Effector memory CD8-positive, alpha-beta T cell (primary cell): ENCODE measurements around the gene C11orf98.
"Not testable (repeated sequence)": the region's sequence is repeated elsewhere in the genome, so short reads cannot be mapped to it uniquely, and the experiment has no call there.

Experiments used
- ATAC-seq: fragments of 150-1000 bp; cut with Tn5 transposase; replicated peaks from 2 replicates; pipeline ENCODE4 v1.10.0; 2021; ENCODE audit warnings: mild to moderate bottlenecking, moderate library complexity
- DNase-seq, 3 experiments: peaks; one replicate each; pipeline ENCODE4 v3.0.0; 2021
- H3K27ac Mint-ChIP-seq, 2 donors: one replicate each; pipeline ENCODE4 v1.8.0; 2022; ENCODE audit warnings: mild to moderate bottlenecking in 2 of 2, mixed read lengths in 2 of 2, moderate library complexity in 2 of 2
- H3K27me3 Mint-ChIP-seq, 2 donors: one replicate each; pipeline ENCODE4 v1.8.0; 2022; ENCODE audit warnings: mixed read lengths in 2 of 2
- H3K36me3 Mint-ChIP-seq: one replicate; pipeline ENCODE4 v1.8.0; 2022; ENCODE audit warnings: mild to moderate bottlenecking, moderate library complexity, mixed read lengths; ENCODE audit not compliant: insufficient read depth
- H3K4me1 Mint-ChIP-seq, 2 donors: one replicate each; pipeline ENCODE4 v1.8.0; 2022; ENCODE audit warnings: low read depth in 2 of 2, mixed read lengths in 2 of 2
- H3K4me3 Mint-ChIP-seq, 2 donors: one replicate each; pipeline ENCODE4 v1.8.0; 2022; ENCODE audit warnings: mild to moderate bottlenecking in 2 of 2, mixed read lengths in 2 of 2, moderate library complexity in 2 of 2
- H3K9me3 Mint-ChIP-seq, 2 donors: one replicate each; pipeline ENCODE4 v1.8.0; 2022; ENCODE audit warnings: mixed read lengths in 2 of 2

The C11orf98 gene

DNA sequence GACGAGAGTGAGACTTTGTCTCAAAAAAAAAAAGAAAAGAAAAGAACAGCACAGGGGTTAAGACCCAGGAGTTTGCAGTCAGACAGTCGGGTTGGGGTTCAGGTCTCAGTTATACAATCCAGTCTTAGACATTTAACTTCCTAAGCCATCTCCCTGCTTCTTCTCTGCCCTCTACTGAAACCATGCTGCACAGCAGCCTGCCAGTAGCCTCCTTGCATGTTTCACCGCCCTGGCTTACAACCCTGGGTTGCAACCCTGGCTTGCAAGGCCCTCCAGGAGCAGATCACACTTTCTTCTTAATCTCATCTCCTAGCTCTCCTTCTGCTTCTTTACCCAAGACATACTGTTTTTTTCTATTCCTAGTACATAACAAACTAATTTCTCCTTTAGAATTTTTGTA, 37.3 kb downstream of the C11orf98 start:
- DNase-seq (no peak), ATAC-seq (no peak)
- Mint-ChIP-seq H3K27ac (no peak overlapping the region), H3K9me3 (no peaks in the 10 kb centered on the region), H3K27me3 (no peaks in the 10 kb centered on the region), H3K36me3 (peaks cover 59% of the 10 kb centered on the region), H3K4me3 (no peak overlapping the region), H3K4me1 (no peaks in the 10 kb centered on the region)

DNA sequence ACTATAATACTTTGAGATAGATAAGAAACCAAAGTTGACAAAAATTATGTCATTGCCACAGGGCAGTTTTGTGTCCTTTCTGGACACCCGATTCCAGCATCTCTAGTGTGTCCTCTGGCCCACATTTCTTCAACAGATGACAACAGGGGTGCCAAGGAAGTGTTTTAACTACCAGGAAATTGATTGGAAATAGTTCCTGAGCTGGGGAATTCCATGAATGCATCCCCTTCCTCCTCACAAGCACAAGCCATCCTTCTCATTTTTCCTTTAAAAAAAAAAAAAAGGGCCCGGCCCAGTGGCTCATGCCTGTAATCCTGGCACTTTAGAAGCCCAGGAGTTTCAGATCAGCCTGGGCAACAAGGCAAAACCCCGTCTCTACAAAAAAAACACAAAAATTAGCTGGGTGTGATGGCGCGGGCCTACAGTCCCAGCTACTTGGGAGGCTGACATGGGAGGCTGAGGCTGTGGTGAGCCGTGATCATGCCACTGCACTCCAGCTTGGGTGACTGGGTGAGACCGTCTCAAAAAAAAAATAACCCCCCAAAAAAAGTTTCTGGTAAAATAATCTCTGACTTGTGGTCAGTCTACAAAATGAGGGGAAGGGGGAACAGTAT, 42.4 kb downstream of the C11orf98 start:
- no peaks in the 10 kb centered on the region for H3K9me3 Mint-ChIP-seq
- no peaks in the 10 kb centered on the region for H3K27me3 Mint-ChIP-seq
- DNase-seq (no peak), ATAC-seq (no peak)
- H3K4me1 Mint-ChIP-seq: peaks cover 18 to 20% of the 10 kb centered on the region in 2 donors
- peaks cover 39% of the 10 kb centered on the region for H3K36me3 Mint-ChIP-seq
- H3K4me3 Mint-ChIP-seq: peak overlapping the region; percentile 80 to 91
- peak overlapping the region; percentile 92 to 97 for H3K27ac Mint-ChIP-seq

DNA sequence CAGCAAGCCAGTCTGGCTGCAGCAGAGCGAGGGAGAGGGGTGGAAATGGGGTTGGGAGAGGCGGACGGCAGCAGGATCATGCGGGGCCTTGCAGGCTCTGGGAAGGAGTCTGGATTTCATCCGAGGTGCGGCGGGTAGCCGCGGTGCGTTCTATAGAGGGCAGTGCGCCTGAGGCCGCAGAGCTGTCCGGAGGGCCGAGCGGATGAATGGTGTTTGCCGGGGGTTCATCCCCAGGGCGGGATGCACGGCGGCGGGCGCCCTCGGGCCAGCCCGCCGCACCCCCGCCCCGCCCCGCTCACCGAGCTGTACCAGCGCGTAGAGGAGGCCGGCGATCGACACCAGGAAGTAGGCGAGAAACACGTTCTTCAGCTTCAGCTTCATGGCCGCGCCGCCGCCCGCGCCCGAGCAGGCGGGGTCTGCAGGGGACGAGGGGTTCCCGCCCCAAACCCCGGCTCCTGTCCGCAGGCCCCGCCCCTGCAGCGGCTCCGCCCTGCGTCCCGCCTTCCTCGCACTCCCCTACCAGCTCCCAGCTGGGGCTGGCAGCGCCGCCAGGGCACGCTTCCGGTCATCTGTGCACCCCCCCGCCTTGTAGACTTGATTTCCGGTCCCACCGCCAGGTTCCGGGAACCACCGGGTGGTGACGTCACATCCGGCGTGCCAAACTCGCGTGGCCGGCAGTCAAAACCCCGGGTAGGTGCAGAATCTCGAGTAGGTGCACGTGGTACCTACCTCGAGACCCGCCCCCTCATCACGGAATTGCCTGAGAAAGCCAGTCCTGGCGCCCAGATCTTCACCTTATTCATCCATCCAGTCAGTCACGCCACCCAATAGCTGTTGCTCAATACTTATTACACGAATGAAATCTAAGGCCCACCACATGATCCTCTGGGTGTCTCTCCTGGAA, 43.2 kb downstream of the C11orf98 start, which contains the start of gene B3GAT3:
Gene B3GAT3, minus strand, starts transcription at position 420 of the 904 bp plus-strand sequence. Its CDS starts 39 bp downstream, at position 381.
- peak; percentile 85 for ATAC-seq
- H3K9me3 Mint-ChIP-seq: no peaks in the 10 kb centered on the region
- H3K27me3 Mint-ChIP-seq: no peaks in the 10 kb centered on the region
- peak within 1 kb of the TSS; percentile 80 to 91 for H3K4me3 Mint-ChIP-seq
- peaks cover 18 to 20% of the 10 kb centered on the region in 2 donors for H3K4me1 Mint-ChIP-seq
- peak; percentile 95 to 97 (median 96) for DNase-seq
- H3K27ac Mint-ChIP-seq: peak within 1 kb of the TSS; percentile 92 to 97
- peaks cover 44% of the 10 kb centered on the region for H3K36me3 Mint-ChIP-seq

DNA sequence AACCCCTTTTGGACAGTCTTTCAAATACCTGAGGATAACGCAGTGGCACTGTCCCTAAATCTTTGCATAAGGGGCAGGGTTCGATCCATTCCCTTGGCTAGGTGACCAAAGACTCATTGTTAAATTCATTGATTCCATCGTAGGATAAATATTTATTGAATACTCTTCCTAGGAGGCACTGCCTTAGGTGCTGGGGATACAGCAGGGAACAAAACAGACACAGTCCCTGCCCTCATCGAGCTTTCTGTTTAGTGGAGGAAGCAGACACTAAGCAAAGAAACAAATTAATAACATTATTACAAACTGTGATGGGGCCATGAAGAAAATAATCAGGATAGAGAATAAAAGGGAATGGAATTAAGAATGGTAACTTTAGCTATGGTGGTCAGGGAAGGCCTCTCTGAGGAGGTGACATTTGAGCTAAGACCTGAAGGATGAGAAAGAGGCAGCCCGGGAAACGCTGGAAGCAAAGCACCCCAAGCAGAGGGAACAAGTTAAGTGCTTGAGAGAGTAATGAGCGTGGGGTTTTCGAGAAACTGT, 43.9 kb downstream of the C11orf98 start:
- Mint-ChIP-seq H3K4me1 (peaks cover 18 to 20% of the 10 kb centered on the region in 2 donors), H3K4me3 (peak overlapping the region; percentile 80 to 91), H3K9me3 (no peaks in the 10 kb centered on the region), H3K36me3 (peaks cover 45% of the 10 kb centered on the region), H3K27ac (peak overlapping the region; percentile 92 to 97), H3K27me3 (no peaks in the 10 kb centered on the region)
- DNase-seq: no peak
- no peak for ATAC-seq

DNA sequence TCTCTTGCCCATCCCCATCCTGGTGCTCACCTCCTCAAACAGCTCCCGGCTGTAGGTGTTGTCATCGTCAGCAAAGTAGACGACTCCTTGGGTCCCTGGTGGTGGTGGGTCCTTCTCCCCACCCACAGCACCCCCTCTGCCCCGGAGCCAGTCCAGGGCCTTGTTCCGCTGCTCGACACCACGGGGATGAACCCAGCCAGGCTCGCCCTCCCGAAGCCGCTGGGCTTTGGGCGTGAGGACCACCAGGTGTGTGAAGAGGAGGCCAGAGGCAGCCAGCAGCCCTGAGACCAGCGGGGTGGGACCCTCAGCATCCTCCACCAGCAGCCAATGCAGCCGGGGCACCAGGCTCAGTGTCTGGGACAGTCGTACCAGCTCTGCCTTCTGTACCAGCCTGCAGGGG, 48.1 kb downstream of the C11orf98 start:
- not testable (repeated sequence) for H3K4me3 Mint-ChIP-seq, ATAC-seq, DNase-seq, H3K9me3 Mint-ChIP-seq, H3K27me3 Mint-ChIP-seq
- Mint-ChIP-seq H3K36me3 (peaks cover 32% of the 10 kb centered on the region), H3K27ac (peak overlapping the region; percentile 41 to 44), H3K4me1 (peaks cover 23 to 37% of the 10 kb centered on the region in 2 donors)

- Mint-ChIP-seq H3K9me3 (no peaks in the 10 kb centered on the region), H3K36me3 (peaks cover 34% of the 10 kb centered on the region), H3K27me3 (no peaks in the 10 kb centered on the region), H3K4me1 (peaks cover 25 to 40% of the 10 kb centered on the region in 2 donors), H3K27ac (no peak overlapping the region), H3K4me3 (no peak overlapping the region)
- ATAC-seq: no peak
- no peak for DNase-seq
Measured at GRCh38 chr11:62615521-62615920, 49.5 kb downstream of the C11orf98 start.

DNA sequence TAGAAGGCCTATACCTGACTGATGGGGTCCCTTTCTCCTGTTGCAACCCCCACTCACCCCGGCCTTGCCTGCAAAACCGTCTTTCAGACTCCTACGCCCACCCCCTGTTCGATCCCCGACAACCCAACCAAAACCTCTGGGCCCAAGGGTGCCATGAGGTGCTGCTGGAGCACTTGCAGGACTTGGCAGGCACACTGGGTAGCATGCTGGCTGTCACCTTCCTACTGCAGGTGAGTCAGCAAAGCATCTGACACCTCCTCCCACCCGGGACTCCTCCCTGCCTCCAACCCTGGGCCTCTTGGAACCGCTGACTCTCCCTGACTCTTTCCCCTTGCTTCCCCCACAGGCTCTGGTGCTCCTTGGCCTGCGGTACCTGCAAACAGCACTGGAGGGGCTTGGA, 50.7 kb downstream of the C11orf98 start:
- Mint-ChIP-seq H3K27ac (peak overlapping the region; percentile 79 to 88), H3K27me3 (no peaks in the 10 kb centered on the region), H3K9me3 (no peaks in the 10 kb centered on the region), H3K36me3 (peaks cover 35% of the 10 kb centered on the region), H3K4me1 (peaks cover 27 to 45% of the 10 kb centered on the region in 2 donors), H3K4me3 (peak overlapping the region in 1 of 2 donors; percentile 16)
- no peak for ATAC-seq
- no peak for DNase-seq

GRCh38 chr11:62613291-62613778, 51.7 kb downstream of the C11orf98 start:
- H3K9me3 Mint-ChIP-seq: no peaks in the 10 kb centered on the region
- ATAC-seq (no peak), DNase-seq (no peak)
- H3K27ac Mint-ChIP-seq: peak overlapping the region; percentile 79 to 88
- H3K4me3 Mint-ChIP-seq: peak overlapping the region; percentile 59
- H3K27me3 Mint-ChIP-seq: no peaks in the 10 kb centered on the region
- peaks cover 32 to 53% of the 10 kb centered on the region in 2 donors for H3K4me1 Mint-ChIP-seq
- peaks cover 31% of the 10 kb centered on the region for H3K36me3 Mint-ChIP-seq
